Calu3 (cell line): ENCODE results near the gene MAP6D1. TPM values are rescaled to one million over a fixed set of nuclear protein-coding genes. Genes with fewer than 3 reads are reported as not detected.

Source experiments
- BruUV-seq: library from RNA; stranded (reverse); fragments of 400-500 nt; replicated peaks from 2 replicates; lab custom pipeline; 2021; lab: Mats Ljungman, UMichigan
- CTCF ChIA-PET: fragments of 300-600 bp; sonication (Branson Sonifier 250); formaldehyde crosslinking; loops from one replicate; lab custom pipeline; 2022; ENCODE audit warnings: antibody characterized with exemption; lab: Charles Lee
- DNase-seq: peaks from one replicate; pipeline ENCODE4 v3.0.0; 2022
- H3K27ac Mint-ChIP-seq: one replicate; pipeline ENCODE4 v1.8.0; 2022; ENCODE audit warnings: mixed read lengths; ENCODE audit not compliant: unreplicated experiment
- H3K27me3 Mint-ChIP-seq: one replicate; pipeline ENCODE4 v1.8.0; 2022; ENCODE audit warnings: mixed read lengths; ENCODE audit not compliant: unreplicated experiment
- H3K36me3 Mint-ChIP-seq: one replicate; pipeline ENCODE4 v1.8.0; 2022; ENCODE audit warnings: mild to moderate bottlenecking, moderate library complexity, mixed read lengths; ENCODE audit not compliant: insufficient read depth, unreplicated experiment
- H3K4me1 Mint-ChIP-seq: one replicate; pipeline ENCODE4 v1.8.0; 2022; ENCODE audit warnings: mild to moderate bottlenecking, low read depth, mixed read lengths; ENCODE audit not compliant: unreplicated experiment
- H3K4me3 Mint-ChIP-seq: one replicate; pipeline ENCODE4 v1.8.0; 2022; ENCODE audit warnings: mild to moderate bottlenecking, low read depth, moderate library complexity, mixed read lengths; ENCODE audit not compliant: unreplicated experiment
- H3K9me3 Mint-ChIP-seq: one replicate; pipeline ENCODE4 v1.8.0; 2022; ENCODE audit warnings: low read depth, mixed read lengths; ENCODE audit not compliant: unreplicated experiment
- CTCF ChIP-seq: fragments of 200-600 bp; IDR thresholded peaks from one replicate; pipeline ENCODE4 v1.8.0; 2022; ENCODE audit warnings: antibody characterized with exemption; ENCODE audit not compliant: unreplicated experiment
- intact Hi-C: fragments of 100-400 bp; cut with micrococcal nuclease; formaldehyde crosslinking; loops from one replicate; pipeline ENCODE4 v1.10.0; 2022; ENCODE audit not compliant: unreplicated experiment
- total RNA-seq: library from RNA; stranded (reverse); gene quantifications from 2 replicates; pipeline ENCODE4 v1.2.3, GENCODE V29; 2022

MAP6D1 gene
- total RNA-seq, 1 experiment from 2014 or later: 5.4 TPM

- BruUV-seq: no TSS peak
- no peak for DNase-seq
- Mint-ChIP-seq H3K4me3 (no peak overlapping the region), H3K27ac (no peak overlapping the region), H3K9me3 (no peaks in the 10 kb centered on the region), H3K4me1 (no peaks in the 10 kb centered on the region), H3K36me3 (peaks cover 52% of the 10 kb centered on the region), H3K27me3 (no peaks in the 10 kb centered on the region)
- CTCF ChIA-PET: interaction anchor here (0.5 kb wide), 1 partner anchor 690 kb away, joined by 4 read pairs; no protein-coding TSS in a partner anchor
- no peak for TF ChIP-seq CTCF
- intact Hi-C loops: no loop called here
Measured at GRCh38 chr3:183775781-183776180, 49.6 kb downstream of the MAP6D1 start.

- CTCF ChIA-PET: interaction anchor here (0.8 kb wide), 1 partner anchor 10 kb away, joined by 5 read pairs; no protein-coding TSS in a partner anchor
- Mint-ChIP-seq H3K4me3 (no peak overlapping the region), H3K9me3 (no peaks in the 10 kb centered on the region), H3K36me3 (peaks cover 52% of the 10 kb centered on the region), H3K27me3 (no peaks in the 10 kb centered on the region), H3K27ac (no peak overlapping the region), H3K4me1 (no peaks in the 10 kb centered on the region)
- no peak for DNase-seq
- no peak for TF ChIP-seq CTCF
- intact Hi-C loops: no loop called here
- BruUV-seq: no TSS peak
Measured at GRCh38 chr3:183774631-183775030, 50.7 kb downstream of the MAP6D1 start.

- H3K27ac Mint-ChIP-seq: no peak overlapping the region
- H3K36me3 Mint-ChIP-seq: peaks cover 11% of the 10 kb centered on the region
- TF ChIP-seq CTCF: no peak
- peaks cover 24% of the 10 kb centered on the region for H3K4me1 Mint-ChIP-seq
- no TSS peak for BruUV-seq
- no peaks in the 10 kb centered on the region for H3K9me3 Mint-ChIP-seq
- H3K27me3 Mint-ChIP-seq: no peaks in the 10 kb centered on the region
- no peak overlapping the region for H3K4me3 Mint-ChIP-seq
- CTCF ChIA-PET: no interaction called here
- intact Hi-C loops: no loop called here
- DNase-seq: no peak
Measured at GRCh38 chr3:183769453-183769852, 55.9 kb downstream of the MAP6D1 start.

- BruUV-seq: no TSS peak
- TF ChIP-seq CTCF: no peak
- Mint-ChIP-seq H3K36me3 (peaks cover 6% of the 10 kb centered on the region), H3K9me3 (no peaks in the 10 kb centered on the region), H3K4me1 (peaks cover 24% of the 10 kb centered on the region), H3K27ac (no peak overlapping the region), H3K27me3 (no peaks in the 10 kb centered on the region), H3K4me3 (no peak overlapping the region)
- no peak for DNase-seq
- intact Hi-C loops: no loop called here
- CTCF ChIA-PET: no interaction called here
Measured at GRCh38 chr3:183768114-183768513, 57.3 kb downstream of the MAP6D1 start.
